ENCODE measurements around the gene MLPH.

MLPH gene

DNA sequence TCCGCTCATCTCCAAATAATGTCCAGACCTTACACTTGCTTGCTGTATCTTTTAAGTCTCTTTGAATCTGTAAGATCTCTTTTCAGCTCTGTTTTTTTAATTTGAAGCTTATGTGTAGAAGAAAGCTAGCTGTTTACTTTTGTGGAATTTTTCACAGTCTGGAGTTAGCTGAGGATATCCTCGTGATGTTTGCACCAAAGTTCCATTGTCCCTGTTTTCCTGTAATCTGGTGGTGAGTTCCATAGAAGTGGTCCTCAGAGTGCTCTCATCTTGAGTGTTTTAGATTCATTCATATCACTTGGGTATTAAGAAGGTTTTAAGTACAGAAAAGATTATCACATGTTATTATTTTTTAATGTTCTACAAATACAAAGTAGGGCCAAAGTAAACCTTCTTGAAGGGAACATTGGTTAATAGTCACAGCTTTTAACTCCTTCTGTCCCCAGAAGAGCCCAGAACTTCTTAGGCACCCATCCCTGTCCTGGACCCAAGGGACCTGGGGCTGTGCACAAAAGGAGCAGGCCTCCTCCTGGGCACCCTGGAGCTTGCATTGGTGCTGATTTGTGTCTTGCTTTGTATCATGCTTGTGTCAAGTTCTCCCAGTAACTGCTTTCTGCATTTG, 15.0 kb downstream of the MLPH start:
- DNase-seq = no peak

DNA sequence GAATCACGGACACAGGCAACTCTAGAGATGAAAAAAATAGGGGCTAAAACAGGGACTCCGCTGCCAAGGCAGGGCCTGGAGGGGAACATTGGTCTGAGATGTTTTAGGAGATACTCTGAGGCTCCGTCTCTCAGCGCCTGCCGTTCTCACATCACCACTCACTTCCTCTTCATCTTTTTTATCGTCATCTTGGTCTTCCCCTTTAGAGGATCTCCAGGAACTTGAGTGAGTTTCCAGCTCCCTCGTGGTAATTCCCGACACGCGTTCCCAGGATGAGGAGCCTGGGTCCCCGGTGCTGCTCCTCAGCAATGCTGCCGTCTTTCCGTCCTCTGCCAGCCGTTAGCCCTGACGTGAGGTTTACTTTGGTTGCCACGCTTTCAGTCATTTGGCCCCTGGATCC, 16.1 kb downstream of the MLPH start:
- no peak for DNase-seq

DNA sequence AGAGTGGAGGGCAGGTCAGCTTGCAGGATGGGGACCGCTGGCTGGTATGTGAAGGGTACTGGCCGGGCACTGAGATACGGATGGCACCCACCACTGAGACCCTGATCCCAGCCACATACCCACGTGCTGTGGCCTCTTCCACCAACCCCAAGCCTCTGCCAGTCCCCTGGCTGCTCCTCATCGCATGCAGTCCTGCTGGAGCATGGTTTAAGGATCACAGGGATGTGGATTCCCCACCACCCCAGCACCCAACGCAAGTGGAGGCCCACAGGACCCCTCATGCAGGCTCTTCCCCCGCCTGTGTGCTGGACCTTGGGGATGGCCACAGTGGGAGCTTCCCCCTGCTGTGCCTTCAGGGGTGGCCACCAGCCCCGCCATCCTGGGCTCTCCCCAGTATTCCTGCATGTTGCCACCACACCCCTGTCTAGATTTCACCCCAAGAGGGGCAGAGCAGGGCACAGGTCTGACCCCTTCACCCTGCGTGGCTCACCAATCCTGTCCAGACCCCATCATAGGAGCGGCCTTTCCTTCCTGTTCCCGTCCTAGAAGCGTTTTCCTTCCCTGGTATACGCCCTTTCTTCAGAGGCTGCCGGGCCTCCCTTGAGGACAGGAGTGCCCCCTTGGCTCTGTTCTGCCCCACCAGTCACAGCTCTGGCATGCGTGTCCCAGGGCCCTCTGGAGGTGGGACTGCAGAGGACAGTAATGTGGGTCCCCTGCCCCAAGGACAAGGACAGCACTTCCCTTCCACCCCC, 18.3 kb downstream of the MLPH start:
- DNase-seq = no peak

DNA sequence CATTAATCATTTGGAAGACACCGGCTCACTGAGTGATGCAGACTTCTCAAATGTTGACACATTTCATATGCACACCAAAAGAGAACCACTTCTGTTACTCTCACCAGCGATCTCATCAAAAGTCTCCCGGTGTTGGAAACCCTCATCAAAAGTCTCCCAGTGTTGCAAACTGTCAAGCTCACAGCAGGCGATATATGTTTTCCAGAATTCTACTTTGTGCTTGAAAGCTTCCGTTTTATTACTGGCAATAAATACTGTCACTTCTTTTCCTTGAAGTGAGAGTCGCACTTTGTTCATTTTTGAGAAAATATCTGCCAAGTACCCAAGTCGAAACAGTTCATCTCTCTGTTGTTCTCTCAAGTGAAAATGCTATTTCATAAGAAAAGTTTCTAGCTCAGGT, 20.5 kb downstream of the MLPH start:
- DNase-seq = no peak

DNA sequence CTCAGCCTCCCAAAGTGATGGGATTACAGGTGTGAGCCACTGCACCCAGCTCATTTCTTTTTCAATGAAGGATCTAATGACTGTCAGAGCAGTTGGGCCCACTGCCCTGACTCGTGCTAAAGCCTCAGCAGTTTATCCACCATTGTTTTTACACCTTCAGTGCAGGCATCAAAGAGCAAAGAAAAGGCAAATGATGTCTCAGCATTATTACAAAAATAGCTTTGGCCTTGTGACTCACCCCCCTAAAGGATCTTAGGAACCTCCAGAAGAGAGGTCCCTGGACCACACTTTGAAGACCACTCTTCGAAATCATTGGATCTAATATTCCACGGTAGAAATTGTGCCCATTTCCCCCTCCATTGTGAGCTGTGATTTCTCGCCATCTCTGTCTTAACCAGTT, 21.3 kb downstream of the MLPH start:
- DNase-seq = no peak

DNA sequence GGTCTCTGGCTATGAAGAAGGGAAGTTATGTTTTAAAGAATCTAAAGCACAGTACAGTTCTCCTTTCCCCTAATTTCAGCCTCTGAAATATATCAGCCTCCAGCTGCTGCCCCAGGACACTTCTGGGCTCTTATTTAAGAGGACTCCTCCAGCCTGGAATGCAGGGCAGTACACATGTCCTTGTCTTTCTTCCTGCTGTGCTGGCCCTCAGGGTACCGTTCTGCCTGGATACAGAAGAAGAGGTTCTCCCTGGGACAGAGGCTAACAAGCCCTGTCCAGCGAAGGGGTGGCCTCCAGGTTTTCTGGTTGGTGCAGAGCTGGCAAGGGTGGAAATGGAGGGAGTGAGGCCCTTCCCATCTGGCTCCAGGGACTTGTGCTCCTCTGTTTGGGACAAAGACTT, 22.1 kb downstream of the MLPH start:
- no peak for DNase-seq

DNA sequence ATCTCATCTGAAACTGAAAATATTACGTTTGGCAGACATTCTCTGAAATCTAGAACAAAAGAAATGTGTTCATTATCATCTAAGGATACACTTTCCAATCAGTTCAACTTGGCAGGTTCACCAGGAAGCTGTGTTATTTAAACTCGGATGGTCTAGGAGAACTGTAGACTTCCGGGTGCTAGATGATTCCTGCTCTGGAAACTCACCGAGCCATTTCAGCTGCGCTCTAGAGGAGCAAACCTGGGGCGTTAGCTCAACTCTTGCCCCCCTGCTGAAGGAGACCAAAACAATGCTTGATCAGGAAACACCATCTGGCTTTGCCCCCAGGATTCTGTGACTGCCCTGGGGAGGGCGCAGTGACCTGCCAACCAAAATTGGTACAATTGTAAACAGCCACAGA, 22.9 kb downstream of the MLPH start:
- DNase-seq = no peak

DNA sequence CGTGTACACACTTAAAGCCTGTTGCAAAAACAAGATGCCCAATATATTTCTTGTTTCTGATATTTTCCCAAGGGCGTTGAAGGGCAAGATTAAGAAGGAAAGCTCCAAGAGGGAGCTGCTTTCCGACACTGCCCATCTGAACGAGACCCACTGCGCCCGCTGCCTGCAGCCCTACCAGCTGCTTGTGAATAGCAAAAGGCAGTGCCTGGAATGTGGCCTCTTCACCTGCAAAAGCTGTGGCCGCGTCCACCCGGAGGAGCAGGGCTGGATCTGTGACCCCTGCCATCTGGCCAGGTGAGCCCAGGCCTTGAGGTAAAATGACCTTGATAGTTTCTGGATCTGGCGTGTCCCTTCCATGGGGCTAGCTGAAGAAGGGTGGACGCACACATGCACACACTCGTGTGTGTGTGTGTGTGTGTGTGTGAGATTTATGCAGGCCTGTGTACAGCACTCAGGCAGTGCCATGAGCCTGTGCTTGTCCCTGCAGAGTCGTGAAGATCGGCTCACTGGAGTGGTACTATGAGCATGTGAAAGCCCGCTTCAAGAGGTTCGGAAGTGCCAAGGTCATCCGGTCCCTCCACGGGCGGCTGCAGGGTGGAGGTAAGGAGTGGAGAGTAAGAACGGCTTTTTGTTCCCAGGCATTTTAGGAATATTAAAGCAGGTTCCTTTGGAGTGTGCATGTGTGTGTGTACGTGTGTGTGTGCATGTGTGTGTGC, 23.6 kb downstream of the MLPH start:
- no peak for DNase-seq

DNA sequence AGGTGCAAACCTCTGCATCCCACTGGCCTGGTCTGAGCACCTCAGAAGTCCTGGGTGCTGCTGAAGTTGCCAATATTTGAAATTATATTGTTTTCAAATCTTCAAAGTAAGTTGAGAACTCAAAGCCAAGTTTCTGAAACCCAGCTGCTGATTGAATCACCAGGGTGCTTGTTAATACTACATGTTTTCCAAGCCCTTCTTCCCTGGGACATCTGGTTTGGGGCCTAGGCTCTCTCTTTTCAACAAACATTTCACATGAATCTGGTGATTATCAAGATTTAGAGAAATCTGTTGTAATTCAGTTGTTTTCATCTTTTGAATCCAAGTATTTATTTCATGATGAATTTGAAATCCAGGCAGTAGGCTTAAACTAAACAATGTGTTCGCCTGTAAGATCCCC, 24.4 kb downstream of the MLPH start:
- no peak for DNase-seq

DNA sequence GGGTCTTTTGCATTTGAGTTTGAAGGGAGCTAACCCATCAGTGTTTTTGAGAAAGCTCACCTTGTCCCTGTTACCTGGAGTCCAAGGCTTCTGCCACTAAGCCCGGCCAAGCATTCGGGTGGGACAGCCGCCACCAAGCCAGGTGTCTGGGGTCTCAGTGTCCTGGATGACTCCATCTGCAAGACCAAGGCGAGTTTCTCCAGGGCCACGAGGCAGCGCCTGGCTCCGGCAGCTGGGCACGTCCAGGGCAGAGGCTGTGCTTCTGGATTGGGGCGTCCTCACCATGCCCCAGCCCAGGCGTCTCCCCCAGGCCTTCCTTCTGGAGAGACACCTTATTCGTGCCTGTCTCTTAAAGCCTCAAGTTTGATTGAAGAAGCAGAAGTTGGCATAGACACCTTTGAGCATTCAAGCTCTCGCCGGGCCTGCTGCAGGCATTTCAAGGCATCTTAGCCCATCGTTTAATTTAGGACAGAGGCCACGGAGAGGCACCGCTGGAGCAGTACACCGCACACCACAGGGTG, 24.9 kb downstream of the MLPH start:
- no peak for DNase-seq

DNA sequence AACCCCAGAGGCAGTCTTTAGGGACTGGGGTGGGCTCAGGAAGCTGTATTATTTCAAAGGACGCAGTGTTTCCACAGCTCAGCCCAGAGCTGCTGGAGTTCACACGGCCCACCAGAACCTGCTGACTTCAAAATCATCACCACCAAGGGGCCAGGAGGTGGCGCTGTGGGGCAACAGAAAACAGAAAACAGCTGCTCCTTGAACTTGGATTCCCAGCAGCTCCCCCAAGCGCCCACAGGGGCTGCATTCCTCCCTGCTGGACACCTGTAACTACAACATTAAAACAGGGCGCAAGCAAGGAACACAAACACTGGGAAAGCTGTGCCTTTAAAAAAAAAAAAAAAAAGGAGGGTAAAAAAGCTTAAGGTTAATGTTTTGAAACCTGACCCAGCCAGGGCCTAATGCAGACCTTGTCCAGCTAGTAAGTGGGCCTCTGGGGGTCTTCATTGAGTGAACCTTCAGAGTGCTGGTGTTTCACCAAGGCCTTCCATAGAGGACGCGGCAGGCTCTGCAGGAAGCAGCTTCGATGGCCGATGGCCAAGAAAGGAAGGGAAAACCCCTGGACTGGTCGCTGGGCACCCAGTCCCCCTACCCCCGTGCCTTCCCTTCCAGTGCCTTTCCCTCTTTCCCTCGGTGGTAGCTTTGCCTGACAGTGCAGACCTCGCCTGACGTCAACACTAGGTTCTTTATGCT, 25.9 kb downstream of the MLPH start:
- DNase-seq = peak; percentile 45

DNA sequence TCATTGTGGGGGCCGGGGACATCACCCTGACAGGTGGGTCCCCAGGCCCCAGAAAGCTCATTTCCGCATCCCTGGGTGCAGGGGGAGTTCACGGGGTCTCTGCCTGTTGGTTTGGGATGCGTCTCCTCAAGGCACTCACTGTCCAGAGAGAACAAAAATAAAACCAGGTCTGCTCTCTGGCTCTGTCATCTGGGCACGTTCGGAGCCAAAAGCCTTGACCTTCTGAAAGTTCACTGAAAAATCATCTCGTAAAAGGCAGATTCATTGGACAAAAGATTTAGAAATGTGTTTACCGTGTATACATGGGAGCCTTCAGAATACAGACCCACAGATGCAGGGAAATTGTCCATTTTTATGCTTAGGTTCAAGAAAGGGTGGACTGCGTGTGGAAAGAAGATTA, 26.6 kb downstream of the MLPH start:
- no peak for DNase-seq

DNA sequence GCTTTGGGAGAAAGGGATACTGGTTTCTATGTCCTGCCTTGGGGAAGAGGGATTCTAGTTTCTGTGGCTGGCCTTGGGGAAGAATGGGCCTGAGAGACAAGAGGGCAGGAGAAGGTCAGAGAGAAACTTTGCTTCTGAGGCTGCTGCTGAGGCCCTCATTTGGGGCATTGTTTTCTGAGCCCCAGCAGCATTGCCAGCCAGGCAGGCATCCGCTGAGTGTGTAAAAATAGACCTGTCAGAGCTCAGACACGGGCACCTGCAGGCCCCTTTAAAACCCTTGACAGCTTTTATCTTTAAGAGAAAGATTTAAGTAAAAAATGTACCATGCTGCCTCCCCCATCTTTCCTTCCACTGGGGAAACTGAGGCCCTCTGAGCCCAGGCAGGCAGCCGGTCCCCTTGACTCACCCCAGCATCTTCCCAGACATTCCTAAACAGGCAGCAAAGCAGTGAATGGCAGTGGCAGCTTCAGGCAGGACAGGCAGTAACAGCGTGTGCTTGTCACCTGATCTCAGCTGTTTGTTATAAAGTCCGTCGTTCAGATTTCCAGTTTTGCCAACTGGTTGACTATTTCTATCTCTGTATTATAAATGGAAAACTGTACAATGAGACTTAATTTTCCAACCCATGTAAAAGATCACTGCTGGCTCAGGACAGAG, 27.6 kb downstream of the MLPH start:
- DNase-seq = no peak

DNA sequence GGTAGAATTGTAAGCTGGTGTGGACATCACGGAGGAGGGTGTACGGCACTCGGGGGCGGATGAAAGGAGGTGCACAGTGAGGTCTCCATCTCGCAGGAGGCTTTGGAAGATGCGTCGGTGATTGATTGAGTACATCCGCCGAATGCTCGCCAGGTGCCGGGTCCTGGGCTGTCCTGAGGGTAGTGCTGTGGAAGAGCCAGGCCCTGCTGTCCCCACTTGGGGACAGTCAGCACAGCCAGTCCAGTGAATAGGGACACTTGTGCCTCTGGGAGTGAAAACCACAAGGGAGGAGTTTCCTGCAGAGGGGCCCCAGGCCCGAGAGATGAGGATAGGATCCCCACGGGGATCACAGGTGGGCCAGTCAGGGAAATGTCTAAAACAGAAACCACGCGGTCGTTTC, 28.1 kb downstream of the MLPH start:
- DNase-seq = no peak

DNA sequence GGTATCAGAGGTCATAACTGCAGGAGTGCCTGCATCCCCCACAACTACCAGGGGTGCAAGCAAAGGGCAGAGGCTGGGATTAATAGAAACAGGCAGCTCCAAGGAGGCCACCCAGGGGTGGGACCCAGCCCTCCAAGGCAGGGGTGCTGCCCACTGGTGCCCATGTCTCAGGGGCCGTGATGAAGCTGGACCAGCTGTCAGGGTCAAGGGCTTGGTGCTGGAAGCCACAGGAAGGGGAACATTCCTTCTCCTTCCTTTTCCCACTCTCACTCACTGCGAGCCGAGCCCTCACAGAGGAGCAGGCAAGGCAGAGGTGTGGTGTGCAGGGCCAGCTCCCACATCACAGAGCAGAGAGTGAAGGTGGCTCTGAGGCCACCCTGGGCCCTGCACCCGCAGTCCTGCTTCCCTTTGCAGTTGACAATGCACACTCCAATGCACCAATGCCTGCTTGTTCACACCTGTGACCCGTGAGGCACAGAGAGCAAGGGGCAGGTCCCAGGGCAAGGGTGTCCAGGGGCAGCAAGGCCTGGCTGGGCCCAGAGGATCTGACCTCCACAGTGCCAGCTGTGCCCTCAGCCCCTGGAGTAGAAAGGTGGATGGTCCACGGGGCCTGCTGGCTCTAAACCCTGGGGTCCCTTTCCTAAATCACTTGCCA, 28.7 kb downstream of the MLPH start:
- no peak for DNase-seq

DNA sequence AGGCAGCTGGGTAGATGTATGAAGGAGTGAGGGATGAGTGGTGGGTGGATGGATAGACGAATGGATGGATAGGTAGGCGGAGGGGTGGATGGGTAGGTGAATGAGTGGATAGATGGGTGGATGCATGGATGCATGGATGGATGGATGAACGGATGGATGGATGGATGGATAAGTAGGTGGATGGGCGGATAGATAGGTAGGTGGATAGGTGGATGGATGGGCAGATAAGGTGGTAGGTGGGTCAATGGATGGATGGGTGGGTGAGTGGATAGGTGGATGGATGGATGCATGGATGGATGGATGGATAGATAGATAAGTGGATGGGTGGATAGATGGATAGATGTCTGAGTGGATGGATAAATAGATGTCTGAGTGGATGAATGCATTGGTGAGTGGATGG, 30.1 kb downstream of the MLPH start:
- DNase-seq = no peak

DNA sequence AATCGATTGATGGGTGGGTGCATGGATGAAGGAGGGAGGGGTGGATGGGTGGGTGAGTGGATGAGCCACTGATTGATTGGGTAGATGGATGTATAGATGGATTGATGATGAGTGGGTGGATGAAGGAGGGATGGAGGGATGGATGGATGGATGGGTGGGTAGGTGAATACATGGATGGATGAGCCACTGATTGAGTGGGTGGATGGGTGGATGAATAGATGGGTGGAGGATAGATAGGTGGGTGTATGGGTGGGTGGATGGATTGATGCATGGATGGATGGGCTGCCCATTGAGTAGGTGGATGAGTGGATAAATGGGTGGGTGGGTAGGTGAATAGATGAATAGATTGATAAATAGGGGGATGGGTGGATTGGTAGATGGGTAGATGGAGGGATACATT, 30.9 kb downstream of the MLPH start:
- DNase-seq = no peak

DNA sequence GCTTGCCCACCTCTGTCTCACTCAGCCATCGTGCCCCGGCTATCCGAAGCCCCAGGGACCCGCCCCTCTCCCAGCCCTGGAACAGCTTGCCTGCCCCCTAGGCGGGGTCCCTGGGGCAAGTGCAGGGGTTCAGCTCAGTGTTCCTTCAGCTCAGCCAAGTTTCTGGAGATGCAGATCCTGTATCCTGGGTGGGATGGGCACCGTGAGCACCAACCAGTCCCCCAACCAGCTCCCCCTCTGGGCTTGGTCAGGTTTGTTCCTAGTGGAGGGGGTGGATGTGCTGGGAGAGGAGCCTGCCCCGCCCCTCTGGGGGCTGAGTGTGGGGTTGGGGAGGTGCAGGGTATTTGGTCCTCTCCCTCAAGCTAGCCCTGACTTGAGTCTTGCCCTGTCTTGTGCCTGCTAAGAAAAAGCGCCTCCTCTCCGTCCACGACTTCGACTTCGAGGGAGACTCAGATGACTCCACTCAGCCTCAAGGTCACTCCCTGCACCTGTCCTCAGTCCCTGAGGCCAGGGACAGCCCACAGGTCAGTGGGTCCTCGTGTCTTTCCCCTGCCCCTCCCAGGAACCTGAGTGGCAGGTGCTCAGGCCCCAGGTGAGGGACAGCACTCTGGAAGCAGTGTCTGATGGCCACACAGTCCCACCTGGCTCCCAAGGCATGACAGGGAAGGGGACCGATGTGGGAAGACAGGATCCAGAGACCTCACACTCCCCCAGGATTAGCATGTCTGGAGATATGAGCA, 32.6 kb downstream of the MLPH start:
- DNase-seq = no peak

DNA sequence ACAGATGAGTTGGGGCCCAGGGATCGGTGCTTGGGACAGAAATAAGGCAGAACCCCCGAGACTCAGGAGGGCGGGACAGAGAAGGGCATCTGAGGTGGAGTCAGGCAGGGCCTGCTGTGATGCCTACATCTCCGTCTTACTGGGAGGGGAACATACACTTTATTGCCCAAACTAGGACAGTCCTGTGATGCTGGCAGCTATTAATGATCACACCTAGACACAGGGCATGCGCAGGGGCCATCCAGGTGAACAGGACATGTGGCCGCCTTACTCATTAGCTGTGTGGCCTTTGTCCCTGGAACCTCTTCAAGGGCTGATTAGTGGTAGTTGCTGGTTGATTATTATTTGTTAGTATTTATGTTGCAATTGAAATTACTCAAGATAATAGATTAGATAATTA, 33.2 kb downstream of the MLPH start:
- DNase-seq = no peak

DNA sequence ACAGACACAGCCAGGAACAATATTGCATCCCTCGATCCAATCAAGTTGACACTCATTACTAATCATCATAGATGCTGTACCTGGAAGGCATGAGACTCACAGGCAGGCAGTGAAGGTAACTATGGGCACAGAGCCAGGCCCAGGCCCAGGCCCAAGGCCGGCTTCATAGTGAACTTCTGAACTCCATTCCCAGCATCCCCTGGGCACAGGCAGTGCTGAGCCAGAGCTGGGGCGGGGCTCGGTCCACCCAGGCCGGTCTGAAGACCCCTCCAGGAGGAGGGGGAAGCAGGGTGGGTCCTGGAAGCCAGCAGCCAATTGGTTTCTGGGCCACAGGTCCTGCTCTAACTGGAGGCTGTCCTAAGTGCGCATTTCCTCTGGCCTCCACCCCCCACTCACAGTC, 37.6 kb downstream of the MLPH start:
- DNase-seq = no peak

DNA sequence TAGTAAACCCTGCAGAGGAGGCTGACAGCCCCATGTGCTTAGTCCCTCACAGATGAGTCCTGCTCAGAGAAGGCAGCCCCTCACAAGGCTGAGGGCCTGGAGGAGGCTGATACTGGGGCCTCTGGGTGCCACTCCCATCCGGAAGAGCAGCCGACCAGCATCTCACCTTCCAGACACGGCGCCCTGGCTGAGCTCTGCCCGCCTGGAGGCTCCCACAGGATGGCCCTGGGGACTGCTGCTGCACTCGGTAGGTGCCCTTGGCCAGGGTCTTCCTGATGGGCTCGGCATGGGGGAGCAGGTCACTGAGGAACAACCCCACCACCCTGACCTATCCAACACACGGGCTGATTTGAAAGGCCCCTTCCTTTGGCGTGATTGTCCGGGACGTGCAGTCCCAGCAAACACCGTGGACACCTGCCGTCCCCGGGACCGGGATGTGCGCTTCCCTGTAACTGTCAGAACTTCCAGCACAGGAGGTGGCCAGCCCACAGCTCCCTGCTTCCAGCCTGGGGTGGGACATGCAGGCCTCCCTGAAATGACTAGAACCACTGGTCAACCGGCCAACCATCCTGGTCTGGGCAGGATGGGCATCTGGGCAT, 38.6 kb downstream of the MLPH start:
- no peak for DNase-seq

Measured in NCI-H1105 (cell line).